Mesenchymal stem cell (in vitro differentiated cells and primary cell): ENCODE results near the gene CHI3L2.
A peak's percentile ranks its signal among the peaks of the same experiment; 100 is the strongest.

Experiments
- DNase-seq: peaks from one replicate; pipeline ENCODE4 v3.0.0-alpha.2; 2013
- H2AFZ ChIP-seq: one replicate; pipeline ENCODE4 v1.6.1; 2013; ENCODE audit warnings: low read depth, mild to moderate bottlenecking, control low read depth, inconsistent platforms, low read length, moderate library complexity
- H2AK5ac ChIP-seq: 2 replicates; pipeline ENCODE4 v1.6.1; 2013; ENCODE audit warnings: low read length, moderate library complexity, mild to moderate bottlenecking, inconsistent platforms; ENCODE audit not compliant: severe bottlenecking
- H2BK120ac ChIP-seq: one replicate; pipeline ENCODE4 v1.6.1; 2013; ENCODE audit warnings: low read depth, mild to moderate bottlenecking, inconsistent platforms, low read length, moderate library complexity
- H2BK12ac ChIP-seq, 2 experiments: one replicate each; pipeline ENCODE4 v1.6.1; 2013; ENCODE audit warnings: inconsistent platforms in 2 of 2, low read length in 2 of 2, mild to moderate bottlenecking in 2 of 2, moderate library complexity in 2 of 2, control low read depth in 1 of 2
- H2BK15ac ChIP-seq: one replicate; pipeline ENCODE4 v1.6.1; 2013; ENCODE audit warnings: mild to moderate bottlenecking, low read depth, inconsistent platforms; ENCODE audit not compliant: poor library complexity, severe bottlenecking
- H2BK5ac ChIP-seq: 2 replicates; pipeline ENCODE4 v1.6.1; 2013; ENCODE audit warnings: low read depth, mild to moderate bottlenecking, low read length, control low read depth, inconsistent platforms; ENCODE audit not compliant: poor library complexity, severe bottlenecking
- H3K14ac ChIP-seq, 2 experiments: one replicate each; pipeline ENCODE4 v1.6.1; 2013; ENCODE audit warnings: inconsistent platforms in 2 of 2, low read length in 2 of 2, control low read depth in 1 of 2, mild to moderate bottlenecking in 1 of 2, moderate library complexity in 1 of 2
- H3K18ac ChIP-seq, 2 experiments: one replicate each; pipeline ENCODE4 v1.6.1; 2013; ENCODE audit warnings: inconsistent platforms in 2 of 2, low read length in 2 of 2, control low read depth in 1 of 2, low read depth in 1 of 2, mild to moderate bottlenecking in 1 of 2
- H3K23ac ChIP-seq, 2 experiments: one replicate each; pipeline ENCODE4 v1.6.1; 2013; ENCODE audit warnings: inconsistent platforms in 2 of 2, low read length in 2 of 2, mild to moderate bottlenecking in 2 of 2, moderate library complexity in 2 of 2, control low read depth in 1 of 2
- H3K27ac ChIP-seq: 2 replicates; pipeline ENCODE4 v1.5.1; 2013; ENCODE audit warnings: mild to moderate bottlenecking, moderate library complexity, low read length, control low read depth, inconsistent platforms; ENCODE audit not compliant: poor library complexity, severe bottlenecking
- H3K27me3 ChIP-seq, 2 experiments: 2 replicates each; pipeline versions ENCODE4 v1.6.1 to v1.7.0; 2013; ENCODE audit warnings: low read length in 2 of 2, mild to moderate bottlenecking in 2 of 2, moderate library complexity in 2 of 2, control low read depth in 1 of 2, inconsistent platforms in 1 of 2; ENCODE audit not compliant: control insufficient read depth in 1 of 2, insufficient read depth in 1 of 2
- H3K36me3 ChIP-seq, 2 experiments: 2 replicates each; pipeline versions ENCODE4 v1.6.1 to v1.7.0; 2013; ENCODE audit warnings: low read length in 2 of 2, control low read depth in 1 of 2, inconsistent platforms in 1 of 2, low read depth in 1 of 2, mild to moderate bottlenecking in 1 of 2; ENCODE audit not compliant: insufficient read depth in 2 of 2, control insufficient read depth in 1 of 2
- H3K4ac ChIP-seq, 2 experiments: one replicate each; pipeline ENCODE4 v1.6.1; 2013; ENCODE audit warnings: inconsistent platforms in 2 of 2, low read length in 2 of 2, mild to moderate bottlenecking in 2 of 2, moderate library complexity in 2 of 2, control low read depth in 1 of 2, low read depth in 1 of 2
- H3K4me1 ChIP-seq: 2 replicates; pipeline ENCODE4 v1.6.1; 2013; ENCODE audit warnings: low read depth, low read length, control low read depth; ENCODE audit not compliant: control insufficient read depth, insufficient read depth
- H3K4me2 ChIP-seq: 2 replicates; pipeline ENCODE4 v1.6.1; 2013; ENCODE audit warnings: low read length, mild to moderate bottlenecking, inconsistent platforms; ENCODE audit not compliant: poor library complexity, severe bottlenecking
- H3K4me3 ChIP-seq, 2 experiments: 2 replicates each; pipeline versions ENCODE4 v1.5.1 to v1.7.0; 2013; ENCODE audit warnings: low read length in 2 of 2, mild to moderate bottlenecking in 2 of 2, control low read depth in 1 of 2, low read depth in 1 of 2; ENCODE audit not compliant: insufficient read depth in 1 of 2
- H3K79me1 ChIP-seq: replicated peaks from 2 replicates; pipeline ENCODE4 v1.6.1; 2013; ENCODE audit warnings: mild to moderate bottlenecking, control low read depth, low read length, inconsistent platforms; ENCODE audit not compliant: poor library complexity, severe bottlenecking
- H3K9ac ChIP-seq: 2 replicates; pipeline ENCODE4 v1.7.0; 2013; ENCODE audit warnings: mild to moderate bottlenecking, low read length, moderate library complexity
- H3K9me3 ChIP-seq: 2 replicates; pipeline ENCODE4 v1.7.0; 2013; ENCODE audit warnings: mild to moderate bottlenecking, low read length; ENCODE audit not compliant: control insufficient read depth
- H4K8ac ChIP-seq: one replicate; pipeline ENCODE4 v1.6.1; 2013; ENCODE audit warnings: inconsistent platforms, mild to moderate bottlenecking, low read length, moderate library complexity
- H4K91ac ChIP-seq: one replicate; pipeline ENCODE4 v1.6.1; 2013; ENCODE audit warnings: mild to moderate bottlenecking, low read length, inconsistent platforms
- WGBS: methylation state at CpG from one replicate; pipeline ENCODE4 v1.1.7; 2013; ENCODE audit warnings: mixed read lengths; 5-methylcytosine and 5-hydroxymethylcytosine counted together

CHI3L2 gene

DNA sequence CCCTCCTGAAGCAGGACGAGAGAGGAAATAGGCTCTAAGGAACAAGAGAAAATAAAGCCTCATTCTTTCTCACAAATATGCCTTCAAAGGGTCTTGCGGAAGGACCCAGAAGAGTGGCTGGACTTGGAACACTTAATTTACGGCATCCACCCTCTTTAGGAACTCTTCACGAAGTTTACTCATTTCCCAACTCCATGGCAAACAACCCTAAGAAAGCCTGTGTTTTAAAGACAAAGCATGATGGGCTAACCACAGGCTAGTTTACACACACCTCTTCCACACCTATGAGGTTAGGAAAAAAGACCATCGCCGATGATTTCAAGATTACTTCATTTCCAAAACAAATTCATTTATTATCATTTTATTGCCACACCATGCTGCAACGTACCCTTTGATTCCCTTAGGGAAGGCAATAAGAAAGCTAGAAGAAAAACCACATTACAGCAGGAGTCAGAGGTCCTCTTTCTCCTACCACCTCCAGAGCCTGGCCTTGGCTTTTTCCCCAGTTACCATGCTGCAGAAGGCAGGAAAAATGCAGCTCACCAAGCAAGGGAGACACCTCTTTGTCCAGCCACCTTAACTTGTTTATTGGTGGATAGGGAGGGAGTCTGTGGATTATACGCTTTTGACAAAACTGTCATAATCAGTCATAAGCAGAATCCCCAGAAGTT is 29.6 kb downstream of the CHI3L2 start:
- Histone ChIP-seq H4K8ac (no peak overlapping the region), H3K4me2 (no peak overlapping the region), H2BK12ac (no peak overlapping the region), H3K79me1 (no peaks in the 10 kb centered on the region), H3K4me1 (no peaks in the 10 kb centered on the region), H2BK15ac (no peak overlapping the region), H2BK120ac (no peak overlapping the region), H3K14ac (no peak overlapping the region), H3K4ac (no peak overlapping the region), H3K27me3 (peaks cover 19 to 28% of the 10 kb centered on the region in 2 experiments), H3K9ac (no peak overlapping the region), H3K18ac (no peak overlapping the region), H2AFZ (no peak overlapping the region), H3K23ac (no peak overlapping the region), H3K27ac (no peak overlapping the region), H3K36me3 (no peaks in the 10 kb centered on the region), H3K4me3 (no peak overlapping the region), H3K9me3 (no peaks in the 10 kb centered on the region), H4K91ac (no peak overlapping the region), H2BK5ac (no peak overlapping the region), H2AK5ac (no peak overlapping the region)
- no peak for DNase-seq
- WGBS, result 69% methylated on average over 7 of the region's 8 CpGs

DNA sequence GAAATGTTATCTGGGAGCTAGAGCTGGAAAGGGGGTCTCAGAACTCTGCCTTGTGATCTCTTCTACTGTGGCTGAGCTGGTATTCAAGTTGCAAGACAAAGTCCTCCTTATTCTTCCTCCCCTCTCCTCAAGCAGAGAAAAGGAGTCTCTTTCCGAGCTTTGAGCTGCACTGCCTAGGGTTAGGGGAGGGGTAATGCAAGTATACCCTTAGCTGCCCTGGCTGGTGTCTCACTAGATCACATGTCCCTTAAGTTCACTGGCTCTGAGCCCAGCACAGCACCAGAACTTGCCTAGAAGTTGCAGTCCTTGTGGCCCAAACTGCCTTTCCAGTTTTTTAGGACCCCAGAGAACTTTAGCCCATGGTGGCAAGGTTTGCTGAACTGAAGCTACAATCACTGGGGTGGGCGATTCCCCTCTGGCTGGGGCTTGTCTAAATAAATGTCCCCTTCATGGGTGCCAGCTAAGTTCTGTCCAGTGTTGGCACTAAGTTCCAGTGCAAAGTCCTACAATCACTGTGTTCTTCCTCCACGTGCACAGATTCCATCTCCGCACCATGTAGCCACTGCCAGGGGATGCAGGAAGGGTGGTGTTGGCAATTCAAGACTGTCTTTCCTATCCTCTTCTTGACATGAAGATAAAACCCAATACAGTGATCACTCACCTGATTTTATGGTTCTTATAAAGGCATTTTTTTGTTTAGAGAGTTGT is 40.4 kb downstream of the CHI3L2 start:
- no peak overlapping the region for H3K4ac ChIP-seq
- no peak overlapping the region for H2AFZ ChIP-seq
- H3K79me1 ChIP-seq, result no peaks in the 10 kb centered on the region
- no peak overlapping the region for H3K4me3 ChIP-seq
- peaks cover 18 to 21% of the 10 kb centered on the region in 2 experiments for H3K27me3 ChIP-seq
- H2AK5ac ChIP-seq, result no peak overlapping the region
- H3K27ac ChIP-seq, result no peak overlapping the region
- H4K8ac ChIP-seq, result no peak overlapping the region
- peaks cover 11% of the 10 kb centered on the region for H3K9me3 ChIP-seq
- H3K9ac ChIP-seq, result no peak overlapping the region
- no peak overlapping the region for H2BK120ac ChIP-seq
- H2BK12ac ChIP-seq, result no peak overlapping the region
- WGBS, result 68% methylated on average over 4 of the region's 4 CpGs
- no peak overlapping the region for H2BK5ac ChIP-seq
- no peaks in the 10 kb centered on the region for H3K4me1 ChIP-seq
- no peak overlapping the region for H3K4me2 ChIP-seq
- H2BK15ac ChIP-seq, result no peak overlapping the region
- H3K36me3 ChIP-seq, result no peaks in the 10 kb centered on the region
- no peak overlapping the region for H3K18ac ChIP-seq
- no peak overlapping the region for H3K23ac ChIP-seq
- DNase-seq, result no peak
- no peak overlapping the region for H3K14ac ChIP-seq
- no peak overlapping the region for H4K91ac ChIP-seq

DNA sequence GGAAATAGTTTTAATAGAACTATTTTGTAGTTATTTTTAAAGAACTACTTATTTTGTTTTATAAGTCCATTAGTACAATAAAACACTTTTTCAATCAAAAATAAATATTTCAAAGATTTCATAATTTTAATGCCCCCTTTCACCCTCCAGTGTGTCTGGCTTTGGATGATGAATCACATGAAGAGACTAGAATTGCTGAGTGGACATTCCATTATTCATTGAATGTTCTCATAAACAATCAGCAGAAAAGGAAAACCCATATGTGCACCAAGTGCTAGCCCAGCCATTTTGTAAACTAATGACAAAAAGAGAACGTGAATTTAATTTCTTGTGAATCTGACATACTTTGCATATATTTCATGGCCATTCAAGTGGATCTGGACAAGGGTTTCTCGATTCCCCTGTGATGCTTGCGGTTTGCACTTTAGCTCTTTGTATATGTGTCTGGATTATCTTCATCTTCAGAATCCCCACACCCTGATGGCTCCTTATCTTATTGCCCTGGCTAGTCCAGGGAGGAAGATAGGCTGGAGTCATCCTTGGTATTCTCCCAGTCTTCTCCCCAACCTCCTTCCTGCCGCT is 42.4 kb downstream of the CHI3L2 start:
- Histone ChIP-seq H3K23ac (no peak overlapping the region), H3K4ac (no peak overlapping the region), H3K79me1 (no peaks in the 10 kb centered on the region), H2BK120ac (no peak overlapping the region), H3K9me3 (peaks cover 8% of the 10 kb centered on the region), H3K4me1 (no peaks in the 10 kb centered on the region), H3K27me3 (peaks cover 18 to 21% of the 10 kb centered on the region in 2 experiments), H2BK15ac (no peak overlapping the region), H2AFZ (no peak overlapping the region), H3K18ac (no peak overlapping the region), H3K4me3 (no peak overlapping the region), H3K14ac (no peak overlapping the region), H3K36me3 (no peaks in the 10 kb centered on the region), H3K9ac (no peak overlapping the region), H2AK5ac (no peak overlapping the region), H4K8ac (no peak overlapping the region), H3K4me2 (no peak overlapping the region), H3K27ac (no peak overlapping the region), H2BK5ac (no peak overlapping the region), H2BK12ac (no peak overlapping the region), H4K91ac (no peak overlapping the region)
- 90% methylated on average over 3 of the region's 4 CpGs for WGBS
- DNase-seq, result no peak

DNA sequence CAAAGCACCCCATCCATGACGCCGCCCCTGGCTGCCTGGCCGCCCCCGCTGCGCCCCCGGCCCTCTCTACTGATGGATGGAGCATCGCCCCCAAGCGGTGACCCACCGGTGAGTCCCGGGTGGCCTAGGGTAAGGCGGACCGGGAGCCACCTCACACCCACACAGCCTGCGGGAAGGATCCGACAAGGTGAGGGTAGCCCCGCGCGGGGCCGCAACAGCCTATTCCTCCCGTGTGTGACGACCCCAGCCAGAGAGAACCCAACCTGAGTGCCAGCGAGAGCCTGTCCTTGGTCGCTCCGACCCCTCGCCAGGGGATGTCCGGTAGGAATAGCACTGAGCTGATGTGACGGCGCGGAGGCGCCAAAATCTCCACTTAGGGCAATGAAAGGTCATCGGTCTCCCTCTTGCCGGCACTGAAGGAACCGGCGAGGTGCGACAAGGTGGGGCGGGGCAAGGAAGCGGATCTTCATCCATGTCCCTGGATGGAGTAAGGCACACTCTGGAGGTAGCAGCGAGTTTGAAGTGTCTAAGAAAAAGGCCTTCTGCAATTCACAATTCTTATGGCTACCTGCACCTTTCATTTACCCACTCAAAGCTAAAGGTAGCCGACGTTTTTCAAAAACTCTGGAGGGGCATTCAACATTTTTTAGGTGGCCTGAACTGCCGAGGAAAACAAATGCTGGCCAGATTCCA is 43.4 kb downstream of the CHI3L2 start:
- no peak overlapping the region for H2BK120ac ChIP-seq
- no peak overlapping the region for H4K8ac ChIP-seq
- no peak overlapping the region for H3K18ac ChIP-seq
- H3K36me3 ChIP-seq, result no peaks in the 10 kb centered on the region
- 63% methylated on average over 40 of the region's 40 CpGs for WGBS
- H2BK15ac ChIP-seq, result no peak overlapping the region
- H3K9ac ChIP-seq, result no peak overlapping the region
- H2AFZ ChIP-seq, result no peak overlapping the region
- peak overlapping the region in 1 of 2 experiments; percentile 51 for H3K4me3 ChIP-seq
- H2BK5ac ChIP-seq, result no peak overlapping the region
- no peak overlapping the region for H2BK12ac ChIP-seq
- H3K27me3 ChIP-seq, result peaks cover 18 to 21% of the 10 kb centered on the region in 2 experiments
- H3K4me2 ChIP-seq, result no peak overlapping the region
- no peak for DNase-seq
- H3K4ac ChIP-seq, result no peak overlapping the region
- H3K23ac ChIP-seq, result peak overlapping the region in 1 of 2 experiments; percentile 59
- H3K27ac ChIP-seq, result no peak overlapping the region
- no peak overlapping the region for H4K91ac ChIP-seq
- no peaks in the 10 kb centered on the region for H3K4me1 ChIP-seq
- H3K79me1 ChIP-seq, result no peaks in the 10 kb centered on the region
- H2AK5ac ChIP-seq, result no peak overlapping the region
- H3K14ac ChIP-seq, result peak overlapping the region in 1 of 2 experiments; percentile 22
- peaks cover 2% of the 10 kb centered on the region for H3K9me3 ChIP-seq
